ENCODE data around the gene KRTAP2-2. TPM values are rescaled to one million over a fixed set of nuclear protein-coding genes. Genes with fewer than 3 reads are reported as not detected.

Gene KRTAP2-2
- total and polyA plus RNA-seq, 4 donors, result not detected

GRCh38 chr17:41082626-41083025 lies 27.6 kb upstream of the KRTAP2-2 start:
- H3K36me3 ChIP-seq (ENCODE audit: control insufficient read depth in 4 of 4, insufficient read depth in 4 of 4, low read length in 4 of 4), result no peaks in the 10 kb centered on the region
- ATAC-seq (ENCODE audit: insufficient read depth, low FRiP score), result no peak
- no peaks in the 10 kb centered on the region for H3K4me1 ChIP-seq (ENCODE audit: control insufficient read depth in 5 of 5, insufficient read depth in 5 of 5, low read length in 5 of 5)
- no peak overlapping the region for H3K27ac ChIP-seq (ENCODE audit: low read depth in 1 of 2, low read length in 1 of 2)
- H3K9me3 ChIP-seq (ENCODE audit: control insufficient read depth in 4 of 4, insufficient read depth in 3 of 4, low read length in 3 of 4), result no peaks in the 10 kb centered on the region
- TF ChIP-seq, protein P1, sequence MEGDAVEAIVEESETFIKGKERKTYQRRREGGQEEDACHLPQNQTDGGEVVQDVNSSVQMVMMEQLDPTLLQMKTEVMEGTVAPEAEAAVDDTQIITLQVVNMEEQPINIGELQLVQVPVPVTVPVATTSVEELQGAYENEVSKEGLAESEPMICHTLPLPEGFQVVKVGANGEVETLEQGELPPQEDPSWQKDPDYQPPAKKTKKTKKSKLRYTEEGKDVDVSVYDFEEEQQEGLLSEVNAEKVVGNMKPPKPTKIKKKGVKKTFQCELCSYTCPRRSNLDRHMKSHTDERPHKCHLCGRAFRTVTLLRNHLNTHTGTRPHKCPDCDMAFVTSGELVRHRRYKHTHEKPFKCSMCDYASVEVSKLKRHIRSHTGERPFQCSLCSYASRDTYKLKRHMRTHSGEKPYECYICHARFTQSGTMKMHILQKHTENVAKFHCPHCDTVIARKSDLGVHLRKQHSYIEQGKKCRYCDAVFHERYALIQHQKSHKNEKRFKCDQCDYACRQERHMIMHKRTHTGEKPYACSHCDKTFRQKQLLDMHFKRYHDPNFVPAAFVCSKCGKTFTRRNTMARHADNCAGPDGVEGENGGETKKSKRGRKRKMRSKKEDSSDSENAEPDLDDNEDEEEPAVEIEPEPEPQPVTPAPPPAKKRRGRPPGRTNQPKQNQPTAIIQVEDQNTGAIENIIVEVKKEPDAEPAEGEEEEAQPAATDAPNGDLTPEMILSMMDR (IDR thresholded peaks at IDR 0.05; ENCODE audit: control extremely low read depth, extremely low read depth), result no peak
- 49 to 67% methylated on average over 4 of the region's 4 CpGs for WGBS, 2 donors
- no peaks in the 10 kb centered on the region for H3K27me3 ChIP-seq (ENCODE audit: control insufficient read depth in 3 of 3, insufficient read depth in 3 of 3, low read length in 2 of 3)
- no peak for DNase-seq
- no peak overlapping the region for H3K4me3 ChIP-seq
- no peak overlapping the region for H3K9ac ChIP-seq (ENCODE audit: insufficient read depth in 1 of 2, low read length in 2 of 2)

DNA sequence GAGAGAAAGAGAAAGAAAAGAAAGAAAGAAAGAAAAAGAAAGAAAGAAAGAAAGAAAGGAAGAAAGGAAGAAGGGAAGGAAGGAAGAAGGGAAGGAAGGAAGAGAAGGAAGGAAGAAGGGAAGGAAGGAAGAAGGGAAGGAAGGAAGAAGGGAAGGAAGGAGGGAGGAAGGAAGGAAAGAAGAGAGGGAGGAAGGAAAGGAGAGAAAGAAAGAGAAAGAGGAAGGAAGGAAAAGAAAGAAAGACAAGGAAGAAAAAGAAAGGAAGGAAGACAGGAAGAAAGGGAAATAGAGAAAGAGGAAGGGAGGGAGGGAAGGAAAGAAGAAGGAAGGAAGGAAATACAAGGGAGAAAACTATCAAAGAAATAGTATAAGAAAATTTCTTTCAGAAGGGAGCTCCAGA lies 21.8 kb upstream of the KRTAP2-2 start:
- TF ChIP-seq, protein P1 (IDR thresholded peaks at IDR 0.05; ENCODE audit: control extremely low read depth, extremely low read depth), result no peak
- no peak for DNase-seq
- Histone ChIP-seq H3K4me3 (no peak overlapping the region), H3K36me3 (ENCODE audit: control insufficient read depth in 4 of 4, insufficient read depth in 4 of 4, low read length in 4 of 4) (no peaks in the 10 kb centered on the region), H3K27ac (ENCODE audit: low read depth in 1 of 2, low read length in 1 of 2) (no peak overlapping the region), H3K9ac (ENCODE audit: insufficient read depth in 1 of 2, low read length in 2 of 2) (no peak overlapping the region), H3K27me3 (ENCODE audit: control insufficient read depth in 3 of 3, insufficient read depth in 3 of 3, low read length in 2 of 3) (peaks cover 0 to 3% (median 0%) of the 10 kb centered on the region in 3 donors), H3K9me3 (ENCODE audit: control insufficient read depth in 4 of 4, insufficient read depth in 3 of 4, low read length in 3 of 4) (peaks cover 0 to 2% (median 0%) of the 10 kb centered on the region in 4 donors), H3K4me1 (ENCODE audit: control insufficient read depth in 5 of 5, insufficient read depth in 5 of 5, low read length in 5 of 5) (no peaks in the 10 kb centered on the region)
- no peak for ATAC-seq (ENCODE audit: insufficient read depth, low FRiP score)

DNA sequence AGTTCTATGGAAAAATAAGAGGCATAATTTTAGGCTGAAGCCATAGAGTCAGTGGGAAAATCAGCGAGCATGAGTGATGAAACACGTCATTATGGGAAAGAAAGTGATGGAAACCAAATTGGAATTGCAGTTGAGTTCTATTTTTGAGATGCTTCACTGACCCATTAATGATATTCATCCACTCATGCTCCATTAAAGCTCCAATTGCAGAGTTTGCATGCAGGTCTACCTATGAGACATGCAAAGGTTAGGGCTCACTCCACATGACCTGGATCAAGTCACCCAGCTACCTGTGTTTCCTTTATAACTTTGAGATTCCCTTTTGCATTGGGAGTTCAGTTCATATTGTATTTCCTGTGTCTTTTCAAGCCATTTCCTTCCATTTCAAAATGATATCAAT lies 18.6 kb upstream of the KRTAP2-2 start:
- Histone ChIP-seq H3K9me3 (ENCODE audit: control insufficient read depth in 4 of 4, insufficient read depth in 3 of 4, low read length in 3 of 4) (peaks cover 0 to 3% (median 0%) of the 10 kb centered on the region in 4 donors), H3K36me3 (ENCODE audit: control insufficient read depth in 4 of 4, insufficient read depth in 4 of 4, low read length in 4 of 4) (no peaks in the 10 kb centered on the region), H3K4me3 (no peak overlapping the region), H3K27me3 (ENCODE audit: control insufficient read depth in 3 of 3, insufficient read depth in 3 of 3, low read length in 2 of 3) (peaks cover 0 to 3% (median 0%) of the 10 kb centered on the region in 3 donors), H3K9ac (ENCODE audit: insufficient read depth in 1 of 2, low read length in 2 of 2) (no peak overlapping the region), H3K27ac (ENCODE audit: low read depth in 1 of 2, low read length in 1 of 2) (no peak overlapping the region), H3K4me1 (ENCODE audit: control insufficient read depth in 5 of 5, insufficient read depth in 5 of 5, low read length in 5 of 5) (no peaks in the 10 kb centered on the region)
- DNase-seq (no peak), ATAC-seq (ENCODE audit: insufficient read depth, low FRiP score) (no peak)
- 91 to 93% methylated on average over 2 of the region's 2 CpGs for WGBS, 2 donors
- TF ChIP-seq, protein P1 (IDR thresholded peaks at IDR 0.05; ENCODE audit: control extremely low read depth, extremely low read depth), result no peak

Measured in lung (tissue), 12 donors.